Mammary epithelial cell (primary cell): Measurements from ENCODE around the gene FBXO38.

Source experiments
- CTCF ChIP-seq, 2 donors: IDR thresholded peaks in 1 of 2; conservative IDR thresholded peaks in 1 of 2; 2 replicates each; pipeline ENCODE4 v1.5.1; 2011 to 2012; ENCODE audit warnings: inconsistent platforms in 2 of 2, low read length in 2 of 2, mild to moderate bottlenecking in 2 of 2, control low read depth in 1 of 2, low read depth in 1 of 2; ENCODE audit not compliant: insufficient read depth in 1 of 2; ENCODE audit errors: extremely low read depth in 1 of 2
- EZH2 ChIP-seq: IDR thresholded peaks from 2 replicates; pipeline ENCODE4 v1.6.1; 2012; ENCODE audit warnings: low read length, inconsistent platforms, borderline replicate concordance

DNA sequence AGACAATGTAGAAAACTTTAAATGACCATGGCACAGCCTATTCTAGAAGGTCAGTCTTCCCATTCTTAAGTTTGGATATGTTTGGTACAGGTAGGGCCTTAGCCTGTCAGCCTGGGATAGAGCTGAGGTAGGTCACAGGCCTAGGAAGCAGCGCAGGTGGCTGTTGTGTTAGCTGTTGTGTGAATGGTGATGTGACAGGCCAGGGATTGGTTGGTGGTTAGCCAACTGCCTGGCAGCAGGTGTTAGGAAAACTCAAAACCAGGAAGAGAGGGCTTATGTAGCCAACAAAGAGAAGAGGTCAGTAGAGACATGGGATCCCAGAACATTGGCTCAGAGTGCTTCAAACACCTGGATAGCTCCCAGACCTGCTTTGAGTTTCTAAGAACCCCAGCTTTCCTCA is 84.2 kb downstream of the FBXO38 start:
- TF ChIP-seq CTCF (conservative IDR thresholded peaks at IDR 0.05 in 1 of 2, IDR thresholded peaks at IDR 0.05 in 1 of 2; ENCODE audit: extremely low read depth in 1 of 2, insufficient read depth in 1 of 2, low read depth in 1 of 2, low read length in 2 of 2) = no peak
- TF ChIP-seq EZH2 = no peak
